ENCODE results near the gene GRHL1.
A peak's percentile ranks its signal among the peaks of the same experiment; 100 is the strongest.

GRHL1 gene

GRCh38 chr2:9972621-9973479 is 21.4 kb downstream of the GRHL1 start:
- no peak for DNase-seq (ENCODE audit: low read depth in 2 of 2)

DNA sequence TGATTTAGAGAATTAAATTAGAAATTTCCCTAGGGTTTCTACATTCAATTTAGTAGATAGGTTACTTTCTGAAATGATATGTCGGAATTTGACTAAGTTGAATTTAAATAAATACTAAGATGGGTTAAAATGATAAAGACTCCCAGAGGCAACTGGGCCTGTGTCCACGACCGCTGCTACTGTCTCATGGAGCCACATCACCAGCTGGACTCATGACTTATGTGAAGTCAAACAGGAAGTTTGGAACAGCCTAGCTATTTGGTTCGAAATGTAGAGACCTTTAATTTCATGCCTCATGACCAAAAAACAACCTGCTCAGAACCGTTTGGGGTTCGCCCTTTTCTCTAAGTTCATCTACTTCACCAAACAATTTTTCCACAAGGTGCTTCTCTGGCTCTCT is 22.2 kb downstream of the GRHL1 start:
- no peak for DNase-seq (ENCODE audit: low read depth in 2 of 2)

GRCh38 chr2:9974343-9974742 is 22.9 kb downstream of the GRHL1 start:
- DNase-seq (ENCODE audit: low read depth in 2 of 2): no peak

GRCh38 chr2:9975328-9975727 is 23.8 kb downstream of the GRHL1 start:
- DNase-seq (ENCODE audit: low read depth in 2 of 2): no peak

- peak; percentile 6 to 11 for DNase-seq (ENCODE audit: low read depth in 2 of 2)
These were observed 24.4 kb downstream of the GRHL1 start for GRCh38 chr2:9975805-9976447.

- DNase-seq (ENCODE audit: low read depth in 2 of 2): no peak
These were observed 28.5 kb downstream of the GRHL1 start for GRCh38 chr2:9979977-9980376.

DNA sequence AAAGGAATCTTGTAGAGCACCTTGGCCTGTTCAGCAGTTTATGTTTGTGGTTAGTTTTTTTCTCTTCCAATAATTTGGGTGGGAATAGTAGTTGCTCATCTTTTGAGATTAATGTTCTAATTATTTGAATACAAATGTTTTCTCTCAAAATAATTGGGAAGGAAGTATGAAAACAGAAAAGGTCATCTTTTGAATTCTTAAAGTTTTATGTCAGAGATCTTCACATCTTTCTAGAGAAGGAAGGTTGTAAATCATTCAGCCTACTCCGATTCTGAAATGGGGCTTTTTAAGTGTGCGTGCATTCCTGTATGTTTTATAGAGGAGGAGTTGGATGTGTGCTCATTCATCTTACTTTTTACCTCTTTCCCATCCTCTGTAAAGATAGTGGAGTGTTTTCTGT is 29.0 kb downstream of the GRHL1 start:
- no peak for DNase-seq (ENCODE audit: low read depth in 2 of 2)

GRCh38 chr2:9981655-9982054 is 30.2 kb downstream of the GRHL1 start:
- DNase-seq (ENCODE audit: low read depth in 2 of 2): no peak

DNA sequence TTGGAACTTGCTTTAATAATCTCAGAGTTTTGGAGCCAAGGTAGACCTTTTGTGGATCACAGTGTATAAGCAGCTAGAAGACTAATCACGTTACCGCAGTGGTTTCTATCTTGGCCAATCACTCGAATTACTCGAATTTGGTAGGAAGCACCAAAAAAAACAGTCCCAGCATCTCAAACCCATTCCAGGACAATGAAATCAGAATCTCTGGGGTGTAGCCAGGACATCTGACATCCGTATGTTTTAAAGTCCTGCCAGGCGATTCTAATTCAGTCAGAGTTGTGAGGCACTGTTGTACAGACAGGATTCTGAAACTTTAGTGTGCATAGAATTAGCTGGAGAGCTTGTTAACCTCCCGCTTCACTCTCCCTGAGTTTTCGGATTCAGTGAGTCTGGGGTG is 30.8 kb downstream of the GRHL1 start:
- no peak for DNase-seq (ENCODE audit: low read depth in 2 of 2)

GRCh38 chr2:9982891-9983290 is 31.4 kb downstream of the GRHL1 start:
- no peak for DNase-seq (ENCODE audit: low read depth in 2 of 2)

DNA sequence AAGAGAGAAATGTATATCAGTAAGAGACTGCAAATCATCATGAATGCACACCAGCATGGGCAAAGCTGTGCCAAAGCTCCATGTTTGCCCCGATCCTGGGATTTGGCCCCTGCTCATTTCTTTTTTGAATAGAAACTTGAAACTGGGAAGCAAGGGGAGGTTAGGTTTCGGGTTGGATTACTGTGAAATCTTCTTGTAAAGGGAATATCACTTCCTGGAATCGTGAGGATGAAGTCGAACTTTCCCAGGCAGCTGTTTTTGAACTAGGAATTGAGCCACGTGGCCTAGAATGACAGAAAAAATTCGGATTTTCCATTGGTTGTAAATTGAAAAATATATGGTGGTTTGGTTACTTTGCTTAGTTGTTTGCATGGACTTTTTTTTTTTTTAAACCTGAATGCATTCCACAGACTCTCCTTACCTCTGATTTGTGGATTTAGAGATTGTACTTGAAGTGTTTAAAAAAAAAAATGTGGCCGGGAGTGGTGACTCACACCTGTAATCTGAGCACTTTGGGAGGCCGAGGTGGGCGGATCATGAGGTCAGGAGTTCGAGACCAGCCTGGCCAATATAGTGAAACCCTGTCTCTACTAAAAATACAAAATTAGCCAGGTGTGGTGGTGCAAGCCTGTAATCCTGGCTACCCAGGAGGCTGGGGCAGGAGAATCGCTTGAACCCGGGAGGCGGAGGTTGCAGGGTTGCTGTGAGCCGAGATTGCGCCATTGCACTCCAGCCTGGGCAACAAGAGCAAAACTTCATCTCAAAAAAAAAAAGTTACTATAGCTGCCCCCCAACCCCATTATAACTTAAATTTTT is 32.1 kb downstream of the GRHL1 start:
- DNase-seq (ENCODE audit: low read depth in 2 of 2): no peak

DNA sequence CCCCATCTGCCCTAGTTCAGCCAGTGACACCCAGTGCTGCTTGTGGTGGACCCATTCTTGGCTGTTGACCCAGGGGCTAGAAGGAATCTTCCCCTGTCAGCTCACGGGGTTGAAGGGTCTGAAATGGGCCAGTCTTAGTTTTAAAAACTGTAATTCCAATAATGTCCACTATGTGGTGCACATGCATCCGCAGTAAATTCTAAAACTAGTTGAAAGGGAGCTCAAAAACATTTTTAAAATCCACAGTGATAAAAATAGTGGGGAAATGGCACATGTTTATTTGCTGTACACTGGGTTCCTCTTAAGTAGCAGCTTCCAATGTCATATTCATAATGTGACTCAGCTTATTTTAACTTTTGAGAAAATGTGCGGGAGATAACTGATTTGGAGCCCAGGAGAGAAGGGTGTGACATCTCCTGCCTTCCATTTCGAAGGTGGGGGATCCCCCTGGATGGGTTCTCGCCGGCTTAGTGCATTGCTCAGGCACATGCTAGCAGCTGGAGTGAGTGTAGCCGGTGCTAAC is 32.8 kb downstream of the GRHL1 start:
- peak in 1 of 2 donors; percentile 6 for DNase-seq (ENCODE audit: low read depth in 2 of 2)

GRCh38 chr2:9984871-9985480 is 33.5 kb downstream of the GRHL1 start:
- DNase-seq (ENCODE audit: low read depth in 2 of 2): no peak

GRCh38 chr2:9985531-9986328 is 34.2 kb downstream of the GRHL1 start:
- no peak for DNase-seq (ENCODE audit: low read depth in 2 of 2)

DNA sequence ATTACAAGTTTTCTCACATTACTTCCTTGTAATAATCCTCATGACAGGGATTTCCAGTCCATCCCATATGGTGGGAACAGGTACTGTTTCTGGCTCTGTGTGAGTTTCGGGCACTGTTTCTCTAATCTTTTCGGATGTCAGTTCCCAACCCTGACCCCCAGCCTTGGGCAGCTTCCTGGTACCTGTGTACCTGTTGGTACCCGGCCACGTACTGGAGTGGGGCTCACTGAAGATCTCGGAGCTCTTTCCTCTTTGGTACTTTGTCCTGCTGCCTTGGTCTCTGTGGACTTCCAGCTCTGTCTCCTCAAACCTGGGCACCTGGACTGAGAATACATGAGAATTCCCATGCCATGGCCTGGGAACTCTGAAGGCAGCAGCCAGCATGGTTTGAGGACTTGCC is 36.8 kb downstream of the GRHL1 start:
- no peak for DNase-seq (ENCODE audit: low read depth in 2 of 2)

- no peak for DNase-seq (ENCODE audit: low read depth in 2 of 2)
These were observed 39.2 kb downstream of the GRHL1 start for GRCh38 chr2:9990736-9991135.

- no peak for DNase-seq (ENCODE audit: low read depth in 2 of 2)
These were observed 39.7 kb downstream of the GRHL1 start for GRCh38 chr2:9991221-9991620.

DNA sequence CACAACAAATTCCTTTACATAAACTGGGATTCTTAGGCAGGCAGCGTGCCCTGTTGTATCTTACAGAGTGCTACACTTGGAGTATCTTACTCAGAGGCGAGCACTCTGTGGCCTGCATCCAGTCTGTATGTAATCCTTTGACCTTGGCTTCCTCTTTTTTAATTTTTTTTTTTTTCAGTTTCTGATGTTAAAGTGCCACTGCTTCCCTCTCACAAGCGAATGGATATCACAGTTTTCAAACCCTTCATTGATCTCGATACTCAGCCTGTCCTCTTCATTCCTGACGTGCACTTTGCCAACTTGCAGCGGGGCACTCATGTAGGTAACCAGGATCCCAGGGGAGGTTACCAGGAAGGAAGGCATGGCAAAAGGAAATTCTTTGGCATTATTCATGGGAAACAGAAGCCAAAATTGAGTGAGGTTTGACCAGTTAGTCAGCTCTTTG is 40.4 kb downstream of the GRHL1 start:
- no peak for DNase-seq (ENCODE audit: low read depth in 2 of 2)

GRCh38 chr2:9992427-9993187 is 41.1 kb downstream of the GRHL1 start:
- no peak for DNase-seq (ENCODE audit: low read depth in 2 of 2)

- DNase-seq (ENCODE audit: low read depth in 2 of 2): no peak
These were observed 42.1 kb downstream of the GRHL1 start for GRCh38 chr2:9993488-9994165.
